ENCODE measurements around the gene KCNIP4.

The KCNIP4 gene

GRCh38 chr4:21884615-21885014 is 64.0 kb downstream of the KCNIP4 start:
- no peak for TF ChIP-seq CTCF (IDR thresholded peaks at IDR 0.05)

- no peak for TF ChIP-seq CTCF (IDR thresholded peaks at IDR 0.05)
Measured at GRCh38 chr4:21882051-21882839, 66.3 kb downstream of the KCNIP4 start.

- TF ChIP-seq CTCF (IDR thresholded peaks at IDR 0.05), result no peak
Measured at GRCh38 chr4:21879187-21879586, 69.4 kb downstream of the KCNIP4 start.

- TF ChIP-seq CTCF (IDR thresholded peaks at IDR 0.05), result no peak
Measured at GRCh38 chr4:21876711-21877110, 71.9 kb downstream of the KCNIP4 start.

- TF ChIP-seq CTCF (IDR thresholded peaks at IDR 0.05), result no peak
Measured at GRCh38 chr4:21873145-21873544, 75.4 kb downstream of the KCNIP4 start.

GRCh38 chr4:21872101-21872500 is 76.5 kb downstream of the KCNIP4 start:
- TF ChIP-seq CTCF (IDR thresholded peaks at IDR 0.05), result no peak

- TF ChIP-seq CTCF (IDR thresholded peaks at IDR 0.05), result no peak
Measured at GRCh38 chr4:21869978-21870745, 78.4 kb downstream of the KCNIP4 start.
